ENCODE data around the gene RPL21.

The RPL21 gene

GRCh38 chr13:27258637-27259386 lies 7.5 kb downstream of the RPL21 start:
- no peak for DNase-seq

DNA sequence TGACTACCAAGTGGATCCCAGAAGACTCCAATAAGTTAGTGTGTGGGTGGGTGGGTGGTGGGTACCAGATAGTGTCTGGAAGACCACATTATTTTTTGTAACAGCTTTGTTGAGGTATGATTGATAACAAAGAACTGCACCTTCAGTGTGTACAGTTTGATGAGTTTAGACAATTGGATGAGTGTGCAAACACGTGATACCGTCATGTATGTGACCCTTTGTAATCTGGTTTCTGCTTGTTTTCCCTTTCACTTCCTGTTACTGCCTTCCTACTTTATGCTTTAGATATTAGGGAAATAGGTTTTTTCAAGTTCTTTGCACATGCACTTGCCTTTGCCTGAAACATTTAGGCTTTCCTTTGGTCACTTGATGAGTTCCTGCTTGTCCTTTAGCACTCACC lies 8.5 kb downstream of the RPL21 start:
- DNase-seq, result no peak

- no peak for DNase-seq
Observed at GRCh38 chr13:27261396-27261795, 10.0 kb downstream of the RPL21 start.

- no peak for DNase-seq
Observed at GRCh38 chr13:27263438-27263837, 12.1 kb downstream of the RPL21 start.

DNA sequence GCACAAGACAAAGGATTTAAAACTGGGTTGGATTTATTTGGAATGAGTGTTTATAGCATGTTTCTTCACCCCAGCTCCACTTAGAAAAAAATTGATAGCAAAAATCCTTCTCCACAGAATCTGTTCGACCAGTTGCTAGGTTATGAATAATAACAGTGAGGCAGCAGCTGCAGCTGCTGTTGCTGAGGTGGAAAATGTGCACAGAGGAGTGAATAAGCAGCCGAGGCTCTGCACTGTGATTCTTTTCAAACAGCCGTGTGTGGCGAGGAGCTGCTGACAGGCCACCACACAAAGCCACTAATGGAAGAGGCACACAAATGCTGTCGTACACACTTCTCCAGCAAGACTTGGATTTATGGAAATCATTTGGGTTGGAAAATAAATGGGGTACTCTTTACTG lies 12.8 kb downstream of the RPL21 start:
- DNase-seq, result peak in 26 of 58 donors; percentile 7 to 54 (median 23)

DNA sequence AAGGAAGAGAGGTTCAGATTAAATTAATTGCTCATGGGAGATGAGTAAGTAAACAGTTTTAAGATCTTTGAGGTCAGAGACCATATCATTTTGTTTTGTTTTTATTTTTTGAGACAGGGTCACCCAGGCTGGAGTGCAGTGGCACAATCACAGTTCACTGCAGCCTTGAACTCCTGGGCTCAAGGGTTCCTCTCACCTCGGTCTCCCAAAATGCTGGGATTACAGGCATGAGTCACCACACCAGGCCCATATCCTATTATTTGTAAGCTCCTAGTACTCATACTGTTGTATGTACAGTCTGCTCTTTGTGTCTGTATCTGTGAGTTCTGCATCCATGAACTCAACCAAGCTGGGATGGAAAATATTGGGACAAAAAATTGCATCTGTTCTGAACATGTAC lies 13.3 kb downstream of the RPL21 start:
- DNase-seq, result no peak

GRCh38 chr13:27266917-27267316 lies 15.6 kb downstream of the RPL21 start:
- DNase-seq, result no peak

GRCh38 chr13:27267596-27267995 lies 16.2 kb downstream of the RPL21 start:
- no peak for DNase-seq

DNA sequence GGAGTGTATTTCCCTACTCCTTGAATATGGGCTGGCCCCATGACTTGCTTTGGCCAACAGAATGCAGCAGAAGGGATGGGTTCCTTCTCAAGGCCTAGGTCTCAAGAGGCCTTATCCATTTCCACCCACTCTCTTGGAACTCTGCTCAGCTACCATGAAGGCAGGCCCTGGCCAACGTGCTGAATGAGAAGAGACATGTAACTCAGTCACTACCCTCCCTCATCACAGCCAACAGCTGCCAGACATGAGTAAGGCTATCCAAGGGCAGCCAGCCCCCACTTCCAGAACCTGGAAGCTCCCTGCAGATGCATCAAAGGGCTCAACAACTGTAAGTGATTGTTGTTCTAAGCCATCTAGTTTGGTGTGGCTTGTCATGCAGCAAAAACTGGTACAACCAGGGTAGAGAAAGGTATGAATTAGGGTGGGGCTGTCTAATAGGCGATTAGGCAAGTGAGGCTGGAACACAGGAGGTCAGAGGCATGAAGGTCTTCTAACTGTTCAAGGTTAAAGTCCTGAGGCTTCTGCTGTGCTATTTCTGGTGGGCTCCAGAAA lies 17.8 kb downstream of the RPL21 start:
- no peak for DNase-seq

- peak; percentile 10 to 89 (median 74) for DNase-seq
Observed at GRCh38 chr13:27270594-27271520, 19.5 kb downstream of the RPL21 start, which contains the start of gene RASL11A. RASL11A (plus strand) TSS chr13:27270830; CDS start chr13:27270945, 115 bp downstream.

- DNase-seq, result no peak
Observed at GRCh38 chr13:27271570-27272096, 20.3 kb downstream of the RPL21 start.

- no peak for DNase-seq
Observed at GRCh38 chr13:27273658-27274425, 22.5 kb downstream of the RPL21 start.

DNA sequence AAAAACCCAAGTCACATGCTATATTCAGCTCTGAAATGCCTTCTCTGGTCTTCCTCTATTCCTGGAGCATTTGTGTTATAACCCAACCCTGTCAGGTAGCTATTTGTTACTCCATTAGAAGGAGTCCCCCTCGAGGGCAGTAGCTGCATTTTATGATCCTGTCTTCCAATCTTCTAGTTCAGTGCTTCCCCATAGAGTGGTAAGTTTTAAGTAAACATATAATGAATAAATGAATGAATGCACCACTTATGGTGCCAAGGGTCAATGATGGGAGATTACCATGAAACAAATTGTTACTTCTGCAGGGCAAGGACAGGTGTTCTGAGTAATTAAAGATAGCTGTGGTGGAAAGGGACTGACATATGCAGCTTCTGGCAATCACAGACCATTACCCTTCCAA lies 23.3 kb downstream of the RPL21 start:
- no peak for DNase-seq

- no peak for DNase-seq
Observed at GRCh38 chr13:27276188-27276587, 24.8 kb downstream of the RPL21 start.

GRCh38 chr13:27279506-27279905 lies 28.1 kb downstream of the RPL21 start:
- no peak for DNase-seq

DNA sequence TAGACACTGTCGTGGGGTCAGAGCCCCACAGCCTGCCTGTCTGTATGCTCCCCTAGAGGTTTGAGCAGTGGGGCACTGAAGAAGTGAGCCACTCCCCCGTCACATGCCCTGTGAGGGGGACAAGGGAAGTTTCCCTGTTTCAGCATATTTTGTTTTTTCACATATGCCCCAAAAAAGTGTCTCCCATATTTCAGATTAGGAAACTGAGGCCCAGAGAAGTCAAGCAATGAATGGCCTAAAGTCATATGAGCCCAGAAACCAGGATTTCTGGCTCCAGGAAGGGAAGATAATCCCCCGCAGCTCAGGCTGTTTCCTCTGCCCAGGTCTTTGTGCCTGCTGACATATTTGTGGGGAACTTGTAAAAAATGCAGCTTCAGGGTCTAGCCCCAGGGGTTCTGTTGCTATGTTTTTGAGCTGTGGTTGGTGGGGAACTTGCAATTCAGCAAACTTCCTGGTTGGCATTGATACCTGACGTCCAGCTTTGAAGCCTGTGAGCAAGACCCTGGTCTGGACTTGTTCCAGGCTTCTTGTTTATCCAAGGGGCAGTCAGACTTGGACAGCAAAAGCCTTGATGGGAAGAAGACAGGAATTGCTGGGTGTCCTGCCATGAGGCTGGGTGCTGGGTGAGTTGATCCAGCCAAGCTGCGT lies 28.8 kb downstream of the RPL21 start:
- peak in 1 of 58 donors; percentile 16 for DNase-seq

- DNase-seq, result no peak
Observed at GRCh38 chr13:27280841-27281240, 29.5 kb downstream of the RPL21 start.

GRCh38 chr13:27281420-27281819 lies 30.1 kb downstream of the RPL21 start:
- DNase-seq, result no peak

DNA sequence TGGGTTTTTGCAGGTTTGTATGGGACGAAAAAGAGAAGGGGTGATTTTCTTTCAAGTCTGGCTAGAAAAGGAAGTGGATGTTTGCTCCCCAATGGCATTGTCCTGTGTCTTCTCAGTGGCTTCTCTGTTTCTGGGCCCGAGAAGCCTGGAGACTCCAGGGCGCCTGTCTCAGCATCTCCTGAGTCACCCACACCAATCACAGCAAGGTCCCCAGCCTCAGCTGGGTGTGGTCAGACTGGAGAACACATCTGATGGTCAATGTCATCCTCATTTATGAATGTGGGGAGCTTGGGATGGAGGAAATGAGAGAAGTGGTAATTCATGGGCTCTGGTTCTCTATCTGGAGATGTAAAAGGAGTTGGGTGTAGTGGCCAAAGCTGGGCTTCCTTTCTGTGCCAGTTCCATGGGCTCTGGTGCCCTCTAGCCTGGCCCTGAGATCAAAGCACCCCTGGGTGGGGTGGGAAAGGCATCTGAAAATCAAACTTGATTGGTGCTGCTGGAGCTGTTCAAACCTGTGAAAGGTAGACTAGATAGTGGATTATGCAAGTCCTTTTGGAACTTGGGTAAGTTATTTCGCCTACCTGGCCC lies 32.6 kb downstream of the RPL21 start:
- peak in 24 of 58 donors; percentile 5 to 54 (median 21) for DNase-seq

- no peak for DNase-seq
Observed at GRCh38 chr13:27288392-27288791, 37.0 kb downstream of the RPL21 start.

Measured in anterior cingulate cortex (tissue), 58 donors.